Gastrocnemius medialis (tissue), 4 donors: ENCODE data around the gene VTI1A.

ENCODE experiments used
- POLR2A ChIP-seq, 2 donors: fragments of 450-650 bp; IDR thresholded peaks; one replicate each; pipeline ENCODE4 v1.6.1; 2017; ENCODE audit warnings: antibody characterized with exemption in 2 of 2, mild to moderate bottlenecking in 2 of 2, moderate library complexity in 2 of 2
- TF ChIP-seq, protein P1 (sequence below), 5 experiments: fragments of 450-650 bp in 3 of 5; fragments of 200-600 bp in 2 of 5; sonication (generic) in 2 of 5; IDR thresholded peaks in 4 of 5; conservative IDR thresholded peaks in 1 of 5; 1 replicate in 4 of 5; 2 replicates in 1 of 5; pipeline ENCODE4 v1.5.1; 2016 to 2019; ENCODE audit warnings: antibody characterized with exemption in 5 of 5, mild to moderate bottlenecking in 3 of 5, moderate library complexity in 3 of 5

DNA sequence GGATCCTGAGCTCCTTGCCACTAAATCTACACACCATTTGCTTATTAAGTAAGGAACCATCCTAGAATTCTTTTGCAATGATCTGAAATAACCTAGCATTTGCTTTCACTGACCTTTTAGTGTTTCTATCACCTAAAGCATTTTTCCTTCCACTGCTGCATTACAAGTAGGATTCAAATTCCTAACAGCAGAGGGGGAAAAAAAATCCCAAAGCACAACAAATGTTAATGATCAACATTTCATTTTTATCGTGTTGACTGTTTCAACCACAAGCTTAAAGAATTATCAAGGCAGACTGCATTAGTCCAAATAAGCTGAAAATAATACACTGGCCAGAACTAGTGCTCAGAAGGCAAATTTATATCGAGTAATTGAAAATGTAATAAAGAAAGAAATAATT lies 328.4 kb downstream of the VTI1A start:
- TF ChIP-seq, protein P1, sequence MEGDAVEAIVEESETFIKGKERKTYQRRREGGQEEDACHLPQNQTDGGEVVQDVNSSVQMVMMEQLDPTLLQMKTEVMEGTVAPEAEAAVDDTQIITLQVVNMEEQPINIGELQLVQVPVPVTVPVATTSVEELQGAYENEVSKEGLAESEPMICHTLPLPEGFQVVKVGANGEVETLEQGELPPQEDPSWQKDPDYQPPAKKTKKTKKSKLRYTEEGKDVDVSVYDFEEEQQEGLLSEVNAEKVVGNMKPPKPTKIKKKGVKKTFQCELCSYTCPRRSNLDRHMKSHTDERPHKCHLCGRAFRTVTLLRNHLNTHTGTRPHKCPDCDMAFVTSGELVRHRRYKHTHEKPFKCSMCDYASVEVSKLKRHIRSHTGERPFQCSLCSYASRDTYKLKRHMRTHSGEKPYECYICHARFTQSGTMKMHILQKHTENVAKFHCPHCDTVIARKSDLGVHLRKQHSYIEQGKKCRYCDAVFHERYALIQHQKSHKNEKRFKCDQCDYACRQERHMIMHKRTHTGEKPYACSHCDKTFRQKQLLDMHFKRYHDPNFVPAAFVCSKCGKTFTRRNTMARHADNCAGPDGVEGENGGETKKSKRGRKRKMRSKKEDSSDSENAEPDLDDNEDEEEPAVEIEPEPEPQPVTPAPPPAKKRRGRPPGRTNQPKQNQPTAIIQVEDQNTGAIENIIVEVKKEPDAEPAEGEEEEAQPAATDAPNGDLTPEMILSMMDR (IDR thresholded peaks at IDR 0.05 in 4 of 5, conservative IDR thresholded peaks at IDR 0.05 in 1 of 5), result no peak
- no peak for TF ChIP-seq POLR2A (IDR thresholded peaks at IDR 0.05)
